ENCODE data around the gene PRPF4. TPM values are rescaled to one million over a fixed set of nuclear protein-coding genes. Genes with fewer than 3 reads are reported as not detected.
"Not testable (repeated sequence)": the region's sequence is repeated elsewhere in the genome, so short reads cannot be mapped to it uniquely, and the experiment has no call there.

Gene PRPF4
- polyA plus RNA-seq (2013, experiment 1 of 2; ENCODE audit: insufficient read length) = 26.4 TPM
- 25.8 TPM for polyA plus RNA-seq (2013, experiment 2 of 2; ENCODE audit: insufficient read length)

- DNase-seq = peak; percentile 99
These were observed at the start of gene PRPF4, which contains the start of gene CDC26 for GRCh38 chr9:113275157-113276131. Gene PRPF4 (plus strand): TSS chr9:113275658. CDS start chr9:113275744, 86 bp downstream. Gene CDC26 (minus strand): TSS chr9:113275572. CDS start chr9:113272507, 3,065 bp downstream.

- no peak for DNase-seq
These were observed 48.0 kb upstream of the PRPF4 start for GRCh38 chr9:113227436-113227835.

- DNase-seq = no peak
These were observed 47.3 kb upstream of the PRPF4 start for GRCh38 chr9:113228130-113228665.

- no peak for DNase-seq
These were observed 43.8 kb upstream of the PRPF4 start for GRCh38 chr9:113231701-113232100.

GRCh38 chr9:113235701-113236255 lies 39.7 kb upstream of the PRPF4 start:
- DNase-seq = peak; percentile 15

- no peak for DNase-seq
These were observed 38.4 kb upstream of the PRPF4 start for GRCh38 chr9:113237026-113237425.

GRCh38 chr9:113238202-113238858 lies 37.1 kb upstream of the PRPF4 start:
- DNase-seq = no peak

- DNase-seq = no peak
These were observed 36.6 kb upstream of the PRPF4 start for GRCh38 chr9:113238859-113239232.

GRCh38 chr9:113241161-113241560 lies 34.3 kb upstream of the PRPF4 start:
- no peak for DNase-seq

- DNase-seq = no peak
These were observed 30.9 kb upstream of the PRPF4 start for GRCh38 chr9:113244556-113244955.

GRCh38 chr9:113245894-113246293 lies 29.6 kb upstream of the PRPF4 start:
- no peak for DNase-seq

- DNase-seq = no peak
These were observed 28.5 kb upstream of the PRPF4 start for GRCh38 chr9:113246928-113247327.

- no peak for DNase-seq
These were observed 27.8 kb upstream of the PRPF4 start for GRCh38 chr9:113247640-113248039.

GRCh38 chr9:113249661-113250060 lies 25.8 kb upstream of the PRPF4 start:
- not testable (repeated sequence) for DNase-seq

- DNase-seq = no peak
These were observed 24.7 kb upstream of the PRPF4 start for GRCh38 chr9:113250807-113251206.

- no peak for DNase-seq
These were observed 20.5 kb upstream of the PRPF4 start for GRCh38 chr9:113254991-113255390.

GRCh38 chr9:113255438-113255837 lies 20.0 kb upstream of the PRPF4 start:
- DNase-seq = no peak

GRCh38 chr9:113257863-113258262 lies 17.6 kb upstream of the PRPF4 start:
- DNase-seq = no peak

GRCh38 chr9:113258282-113258681 lies 17.2 kb upstream of the PRPF4 start:
- DNase-seq = no peak

GRCh38 chr9:113261917-113262671 lies 13.4 kb upstream of the PRPF4 start:
- DNase-seq = no peak

GRCh38 chr9:113266174-113266573 lies 9.3 kb upstream of the PRPF4 start:
- no peak for DNase-seq
